HCT116 (cell line): Measurements from ENCODE around the gene SLC2A4. TPM values are rescaled to one million over a fixed set of nuclear protein-coding genes. Genes with fewer than 3 reads are reported as not detected.
A peak's percentile ranks its signal among the peaks of the same experiment; 100 is the strongest.

Experiments used
- ATAC-seq: fragments of 200-7000 bp; cut with Tn5 transposase; 2 replicates; pipeline ENCODE4 v1.9.1; 2020; ENCODE audit warnings: mild to moderate bottlenecking, moderate library complexity
- BruUV-seq: library from RNA; stranded (reverse); fragments of 400-500 nt; replicated peaks from 2 replicates; lab custom pipeline; 2021; lab: Mats Ljungman, UMichigan
- CTCF ChIA-PET: fragments of 300-600 bp; sonication (Branson Sonifier 250); formaldehyde crosslinking; loops from one replicate; lab custom pipeline; 2021; ENCODE audit warnings: antibody characterized with exemption; lab: Charles Lee
- POLR2A ChIA-PET: fragments of 300-600, 350-600 bp; sonication (Branson Sonifier 250); formaldehyde crosslinking; loops from one replicate; lab custom pipeline; 2021; ENCODE audit warnings: antibody characterized with exemption; lab: Charles Lee
- RAD21 ChIA-PET, 2 experiments: fragments of 300-600 bp; sonication (Branson Sonifier 250); formaldehyde crosslinking; loops; one replicate each; lab custom pipeline; 2023; ENCODE audit warnings: low total read pairs in 2 of 2; ENCODE audit not compliant: uncharacterized antibody in 2 of 2, unreplicated experiment in 2 of 2, low non-redundant PET in 1 of 2; lab: Charles Lee
- DNase-seq: peaks from one replicate; pipeline ENCODE4 v3.0.0-alpha.2; 2010; ENCODE audit warnings: low read depth, low spot score
- H2AFZ ChIP-seq: fragments of 200-600 bp; shearing (Covaris generic), sonication (generic); 2 replicates; pipeline ENCODE4 v1.6.1; 2017; ENCODE audit warnings: low read depth, mixed run types, mixed read lengths, antibody characterized with exemption, low read length; ENCODE audit not compliant: poor library complexity, severe bottlenecking
- H3K27ac ChIP-seq: 2 replicates; pipeline ENCODE4 v1.5.1; 2012; ENCODE audit warnings: low read depth, low read length
- H3K27me3 ChIP-seq: fragments of 200-600 bp; sonication (generic); 2 replicates; pipeline ENCODE4 v1.6.1; 2016; ENCODE audit warnings: mixed run types, low read length, mixed read lengths; ENCODE audit not compliant: insufficient read depth
- H3K36me3 ChIP-seq, 2 experiments: fragments of 200-500 bp in 1 of 2; fragments of 200-600 bp in 1 of 2; sonication (Bioruptor generic) in 1 of 2; sonication (generic) in 1 of 2; 2 replicates each; pipeline versions ENCODE4 v1.5.1 to v1.6.1; 2014 to 2016; ENCODE audit warnings: low read length in 2 of 2, inconsistent platforms in 1 of 2, mixed read lengths in 1 of 2, mixed run types in 1 of 2; ENCODE audit not compliant: insufficient read depth in 2 of 2, control insufficient read depth in 1 of 2
- H3K4me1 ChIP-seq, 2 experiments: fragments of 200-600 bp in 1 of 2; sonication (generic) in 1 of 2; 2 replicates each; pipeline versions ENCODE4 v1.5.1 to v1.6.1; 2012 to 2017; ENCODE audit warnings: low read length in 2 of 2, inconsistent platforms in 1 of 2, mild to moderate bottlenecking in 1 of 2, mixed read lengths in 1 of 2, mixed run types in 1 of 2, moderate library complexity in 1 of 2; ENCODE audit not compliant: insufficient read depth in 2 of 2, control insufficient read depth in 1 of 2
- H3K4me2 ChIP-seq: fragments of 200-600 bp; sonication (generic); 2 replicates; pipeline ENCODE4 v1.6.1; 2017; ENCODE audit warnings: mixed run types, low read length, mixed read lengths
- H3K4me3 ChIP-seq, 2 experiments: fragments of 200-600 bp in 1 of 2; sonication (generic) in 1 of 2; replicated peaks in 1 of 2; 2 replicates each; pipeline ENCODE4 v1.5.1; 2011 to 2016; ENCODE audit warnings: low read length in 2 of 2, control low read depth in 1 of 2, low read depth in 1 of 2, mild to moderate bottlenecking in 1 of 2, mixed read lengths in 1 of 2, mixed run types in 1 of 2
- H3K79me2 ChIP-seq: fragments of 200-600 bp; sonication (generic); 2 replicates; pipeline ENCODE4 v1.6.1; 2017; ENCODE audit warnings: mild to moderate bottlenecking, mixed run types, low read length, moderate library complexity, mixed read lengths; ENCODE audit not compliant: insufficient read depth
- H3K9ac ChIP-seq: fragments of 200-600 bp; sonication (generic); 2 replicates; pipeline ENCODE4 v1.6.1; 2016; ENCODE audit warnings: low read length, mixed read lengths
- H3K9me2 ChIP-seq: fragments of 200-600 bp; sonication (generic), shearing (Covaris generic); 2 replicates; pipeline ENCODE4 v1.6.1; 2017; ENCODE audit warnings: mixed run types, mild to moderate bottlenecking, moderate library complexity; ENCODE audit not compliant: insufficient read depth
- H3K9me3 ChIP-seq, 2 experiments: fragments of 200-500 bp in 1 of 2; fragments of 200-600 bp in 1 of 2; sonication (Bioruptor generic) in 1 of 2; sonication (generic) in 1 of 2; 2 replicates each; pipeline ENCODE4 v1.6.1; 2014 to 2017; ENCODE audit warnings: low read length in 2 of 2, mixed read lengths in 2 of 2, inconsistent platforms in 1 of 2, low read depth in 1 of 2, mild to moderate bottlenecking in 1 of 2, mixed run types in 1 of 2, moderate library complexity in 1 of 2; ENCODE audit not compliant: control insufficient read depth in 1 of 2, insufficient read depth in 1 of 2
- H4K20me1 ChIP-seq: fragments of 200-600 bp; sonication (generic), shearing (Covaris generic); 2 replicates; pipeline ENCODE4 v1.6.1; 2017; ENCODE audit warnings: mixed run types, mild to moderate bottlenecking, moderate library complexity; ENCODE audit not compliant: insufficient read depth
- EGR1 ChIP-seq: IDR thresholded peaks from 2 replicates; pipeline ENCODE4 v1.6.1; 2012; ENCODE audit warnings: low read depth
- ELF1 ChIP-seq: IDR thresholded peaks from 2 replicates; pipeline ENCODE4 v1.6.1; 2012; ENCODE audit warnings: low read depth, borderline replicate concordance
- EZH2phosphoT487 ChIP-seq: fragments of 200-600 bp; IDR thresholded peaks from 2 replicates; pipeline ENCODE4 v1.6.1; 2018; ENCODE audit warnings: antibody characterized with exemption, borderline replicate concordance
- POLR2A ChIP-seq: IDR thresholded peaks from 2 replicates; pipeline ENCODE4 v1.7.0; 2011; ENCODE audit warnings: borderline replicate concordance; ENCODE audit not compliant: insufficient read depth, insufficient read length; ENCODE audit errors: extremely low read depth
- SP1 ChIP-seq: IDR thresholded peaks from 2 replicates; pipeline ENCODE4 v1.6.1; 2012; ENCODE audit warnings: low read depth
- TCF7L2 ChIP-seq: IDR thresholded peaks from 2 replicates; pipeline ENCODE4 v1.7.0; 2011; ENCODE audit warnings: borderline replicate concordance, inconsistent platforms; ENCODE audit not compliant: insufficient read depth, insufficient read length; ENCODE audit errors: extremely low read depth
- ZFX ChIP-seq: fragments of 450-650 bp; IDR thresholded peaks from 2 replicates; pipeline ENCODE4 v1.6.1; 2017
- intact Hi-C: fragments of 100-400 bp; cut with micrococcal nuclease; formaldehyde crosslinking; loops from 2 replicates; pipeline ENCODE4 v1.10.0; 2022
- total RNA-seq: library from RNA; stranded (reverse); gene quantifications from one replicate; pipeline ENCODE4 v1.2.1, GENCODE V29; 2021; ENCODE audit not compliant: unreplicated experiment
- TF ChIP-seq, protein P1 (sequence below), 3 experiments: fragments of 200-600 bp in 1 of 3; sonication (generic) in 1 of 3; IDR thresholded peaks in 2 of 3; conservative IDR thresholded peaks in 1 of 3; 2 replicates each; pipeline ENCODE4 v1.5.1; 2012 to 2017; ENCODE audit warnings: low read depth in 2 of 3, low read length in 2 of 3, antibody characterized with exemption in 1 of 3, borderline replicate concordance in 1 of 3, control low read depth in 1 of 3, mild to moderate bottlenecking in 1 of 3, mixed read lengths in 1 of 3, mixed run types in 1 of 3, moderate library complexity in 1 of 3; ENCODE audit not compliant: insufficient read depth in 1 of 3
- TF ChIP-seq, protein P2 (sequence below): IDR thresholded peaks from 2 replicates; pipeline ENCODE4 v1.6.1; 2012

Gene SLC2A4
- total RNA-seq, 1 experiment from 2014 or later = 2.5 TPM

DNA sequence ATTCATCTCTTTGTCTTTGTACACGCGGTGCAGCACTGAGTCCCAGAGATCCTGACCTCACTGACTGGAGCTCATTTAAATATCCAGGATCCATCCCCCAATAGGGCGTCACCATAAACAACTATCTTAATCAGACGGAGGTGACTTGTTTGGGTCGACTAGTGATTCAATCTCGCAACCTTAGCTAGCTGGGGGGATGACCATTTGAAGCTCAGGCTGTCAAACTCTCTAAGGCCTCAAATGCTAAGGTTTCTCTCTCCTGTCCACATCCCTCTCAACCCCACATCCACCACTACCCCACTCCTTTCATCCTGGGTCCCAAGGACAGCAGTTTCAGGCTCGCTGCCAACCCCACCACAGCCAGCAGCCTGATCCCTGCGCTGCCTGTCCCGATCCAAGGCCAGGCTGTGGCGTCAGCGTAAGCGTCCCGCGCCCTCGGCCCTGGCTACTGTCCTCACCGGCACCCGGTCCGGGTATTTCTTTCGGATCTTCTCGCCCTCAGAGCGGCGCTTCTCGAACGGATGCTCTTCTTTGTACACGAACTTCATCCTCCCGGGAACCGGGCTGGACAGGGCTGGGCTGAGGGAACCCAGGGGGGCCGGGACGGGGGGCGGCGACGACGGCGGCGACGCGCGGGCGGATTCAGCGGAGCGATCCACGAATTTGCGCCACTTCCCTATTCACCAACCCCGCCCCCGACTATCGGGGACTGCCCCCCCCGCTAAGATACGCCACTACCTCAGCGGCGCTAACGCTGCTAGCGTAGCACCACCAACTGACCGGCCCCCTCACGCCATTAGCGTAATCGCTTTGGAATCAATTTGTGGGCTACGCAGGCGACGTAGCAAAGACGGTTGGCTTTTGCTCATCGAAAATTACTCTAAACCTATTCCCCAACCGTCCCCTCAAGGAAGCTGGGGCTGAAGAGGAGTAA lies 39.5 kb upstream of the SLC2A4 start, which contains the start of gene GABARAP:
GABARAP (minus strand) TSS at position 667 of the 934 bp plus-strand sequence; CDS start at position 548, 119 bp downstream.
- Histone ChIP-seq H2AFZ (no peak within 1 kb of the TSS), H3K27me3 (no peaks in the 10 kb centered on the region), H3K36me3 (peaks cover 19 to 37% of the 10 kb centered on the region in 2 experiments; a peak in 3 of 4 replicates), H3K79me2 (peaks cover 49% of the 10 kb centered on the region), H3K4me3 (peak within 1 kb of the TSS; percentile 93 to 97), H3K4me1 (peaks cover 22 to 42% of the 10 kb centered on the region in 2 experiments), H3K27ac (peak within 1 kb of the TSS; percentile 92), H3K4me2 (peak within 1 kb of the TSS; percentile 79), H3K9me2 (no peaks in the 10 kb centered on the region), H3K9me3 (no peaks in the 10 kb centered on the region), H3K9ac (peak within 1 kb of the TSS; percentile 85), H4K20me1 (no peaks in the 10 kb centered on the region)
- ATAC-seq = peak; percentile 48
- POLR2A ChIA-PET = interaction anchor here (1.0 to 2.9 kb wide), 10 partner anchors 8 to 87 kb away, joined by 3 to 13 read pairs (median 4); partner anchors contain the start of genes ACADVL, CTDNEP1, DLG4 and DVL2
- TF ChIP-seq ZFX = peak; percentile 55
- peak; percentile 71 for TF ChIP-seq EGR1
- TF ChIP-seq POLR2A = peak; percentile 30
- peak; percentile 39; the same call in 1 of the 2 replicates for TF ChIP-seq SP1
- no peak for TF ChIP-seq EZH2phosphoT487
- peak; percentile 32 for TF ChIP-seq TCF7L2
- TF ChIP-seq, protein P1, sequence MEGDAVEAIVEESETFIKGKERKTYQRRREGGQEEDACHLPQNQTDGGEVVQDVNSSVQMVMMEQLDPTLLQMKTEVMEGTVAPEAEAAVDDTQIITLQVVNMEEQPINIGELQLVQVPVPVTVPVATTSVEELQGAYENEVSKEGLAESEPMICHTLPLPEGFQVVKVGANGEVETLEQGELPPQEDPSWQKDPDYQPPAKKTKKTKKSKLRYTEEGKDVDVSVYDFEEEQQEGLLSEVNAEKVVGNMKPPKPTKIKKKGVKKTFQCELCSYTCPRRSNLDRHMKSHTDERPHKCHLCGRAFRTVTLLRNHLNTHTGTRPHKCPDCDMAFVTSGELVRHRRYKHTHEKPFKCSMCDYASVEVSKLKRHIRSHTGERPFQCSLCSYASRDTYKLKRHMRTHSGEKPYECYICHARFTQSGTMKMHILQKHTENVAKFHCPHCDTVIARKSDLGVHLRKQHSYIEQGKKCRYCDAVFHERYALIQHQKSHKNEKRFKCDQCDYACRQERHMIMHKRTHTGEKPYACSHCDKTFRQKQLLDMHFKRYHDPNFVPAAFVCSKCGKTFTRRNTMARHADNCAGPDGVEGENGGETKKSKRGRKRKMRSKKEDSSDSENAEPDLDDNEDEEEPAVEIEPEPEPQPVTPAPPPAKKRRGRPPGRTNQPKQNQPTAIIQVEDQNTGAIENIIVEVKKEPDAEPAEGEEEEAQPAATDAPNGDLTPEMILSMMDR (IDR thresholded peaks at IDR 0.05 in 2 of 3, conservative IDR thresholded peaks at IDR 0.05 in 1 of 3; ENCODE audit: borderline replicate concordance in 1 of 3, insufficient read depth in 1 of 3, low read depth in 2 of 3, low read length in 2 of 3) = no peak
- TF ChIP-seq ELF1 = peak; percentile 59; the same call in 1 of the 2 replicates
- TF ChIP-seq, protein P2, sequence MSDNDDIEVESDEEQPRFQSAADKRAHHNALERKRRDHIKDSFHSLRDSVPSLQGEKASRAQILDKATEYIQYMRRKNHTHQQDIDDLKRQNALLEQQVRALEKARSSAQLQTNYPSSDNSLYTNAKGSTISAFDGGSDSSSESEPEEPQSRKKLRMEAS = 0 out of 2 replicates have a peak, but pooled peaks have one; percentile 30
- DNase-seq = peak; percentile 83
- RAD21 ChIA-PET = interaction anchor here (0.6 to 1.3 kb wide), 2 partner anchors 21 kb away, joined by 3 to 5 read pairs; no protein-coding TSS in a partner anchor
- CTCF ChIA-PET = interaction anchor here (0.7 to 1.6 kb wide), 3 partner anchors 9 to 196 kb away, joined by 3 to 5 read pairs (median 4); partner anchors contain the start of gene CTDNEP1
- BruUV-seq = no TSS peak
- intact Hi-C loops = no loop called here
